HCT116 (cell line): ENCODE data around the gene POR. TPM values are rescaled to one million over a fixed set of nuclear protein-coding genes. Genes with fewer than 3 reads are reported as not detected.

Experiments used
- ATAC-seq: fragments of 200-7000 bp; cut with Tn5 transposase; 2 replicates; pipeline ENCODE4 v1.9.1; 2020; ENCODE audit warnings: mild to moderate bottlenecking, moderate library complexity
- BruUV-seq: library from RNA; stranded (reverse); fragments of 400-500 nt; replicated peaks from 2 replicates; lab custom pipeline; 2021; lab: Mats Ljungman, UMichigan
- CTCF ChIA-PET: fragments of 300-600 bp; sonication (Branson Sonifier 250); formaldehyde crosslinking; loops from one replicate; lab custom pipeline; 2021; ENCODE audit warnings: antibody characterized with exemption; lab: Charles Lee
- POLR2A ChIA-PET: fragments of 300-600, 350-600 bp; sonication (Branson Sonifier 250); formaldehyde crosslinking; loops from one replicate; lab custom pipeline; 2021; ENCODE audit warnings: antibody characterized with exemption; lab: Charles Lee
- RAD21 ChIA-PET, 2 experiments: fragments of 300-600 bp; sonication (Branson Sonifier 250); formaldehyde crosslinking; loops; one replicate each; lab custom pipeline; 2023; ENCODE audit warnings: low total read pairs in 2 of 2; ENCODE audit not compliant: uncharacterized antibody in 2 of 2, unreplicated experiment in 2 of 2, low non-redundant PET in 1 of 2; lab: Charles Lee
- DNase-seq: peaks from one replicate; pipeline ENCODE4 v3.0.0-alpha.2; 2010; ENCODE audit warnings: low read depth, low spot score
- H2AFZ ChIP-seq: fragments of 200-600 bp; shearing (Covaris generic), sonication (generic); 2 replicates; pipeline ENCODE4 v1.6.1; 2017; ENCODE audit warnings: low read depth, mixed run types, mixed read lengths, antibody characterized with exemption, low read length; ENCODE audit not compliant: poor library complexity, severe bottlenecking
- H3K27ac ChIP-seq: 2 replicates; pipeline ENCODE4 v1.5.1; 2012; ENCODE audit warnings: low read depth, low read length
- H3K27me3 ChIP-seq: fragments of 200-600 bp; sonication (generic); 2 replicates; pipeline ENCODE4 v1.6.1; 2016; ENCODE audit warnings: mixed run types, low read length, mixed read lengths; ENCODE audit not compliant: insufficient read depth
- H3K36me3 ChIP-seq, 2 experiments: fragments of 200-500 bp in 1 of 2; fragments of 200-600 bp in 1 of 2; sonication (Bioruptor generic) in 1 of 2; sonication (generic) in 1 of 2; 2 replicates each; pipeline versions ENCODE4 v1.5.1 to v1.6.1; 2014 to 2016; ENCODE audit warnings: low read length in 2 of 2, inconsistent platforms in 1 of 2, mixed read lengths in 1 of 2, mixed run types in 1 of 2; ENCODE audit not compliant: insufficient read depth in 2 of 2, control insufficient read depth in 1 of 2
- H3K4me1 ChIP-seq, 2 experiments: fragments of 200-600 bp in 1 of 2; sonication (generic) in 1 of 2; 2 replicates each; pipeline versions ENCODE4 v1.5.1 to v1.6.1; 2012 to 2017; ENCODE audit warnings: low read length in 2 of 2, inconsistent platforms in 1 of 2, mild to moderate bottlenecking in 1 of 2, mixed read lengths in 1 of 2, mixed run types in 1 of 2, moderate library complexity in 1 of 2; ENCODE audit not compliant: insufficient read depth in 2 of 2, control insufficient read depth in 1 of 2
- H3K4me2 ChIP-seq: fragments of 200-600 bp; sonication (generic); 2 replicates; pipeline ENCODE4 v1.6.1; 2017; ENCODE audit warnings: mixed run types, low read length, mixed read lengths
- H3K4me3 ChIP-seq, 2 experiments: fragments of 200-600 bp in 1 of 2; sonication (generic) in 1 of 2; replicated peaks in 1 of 2; 2 replicates each; pipeline ENCODE4 v1.5.1; 2011 to 2016; ENCODE audit warnings: low read length in 2 of 2, control low read depth in 1 of 2, low read depth in 1 of 2, mild to moderate bottlenecking in 1 of 2, mixed read lengths in 1 of 2, mixed run types in 1 of 2
- H3K79me2 ChIP-seq: fragments of 200-600 bp; sonication (generic); 2 replicates; pipeline ENCODE4 v1.6.1; 2017; ENCODE audit warnings: mild to moderate bottlenecking, mixed run types, low read length, moderate library complexity, mixed read lengths; ENCODE audit not compliant: insufficient read depth
- H3K9ac ChIP-seq: fragments of 200-600 bp; sonication (generic); 2 replicates; pipeline ENCODE4 v1.6.1; 2016; ENCODE audit warnings: low read length, mixed read lengths
- H3K9me2 ChIP-seq: fragments of 200-600 bp; sonication (generic), shearing (Covaris generic); 2 replicates; pipeline ENCODE4 v1.6.1; 2017; ENCODE audit warnings: mixed run types, mild to moderate bottlenecking, moderate library complexity; ENCODE audit not compliant: insufficient read depth
- H3K9me3 ChIP-seq, 2 experiments: fragments of 200-500 bp in 1 of 2; fragments of 200-600 bp in 1 of 2; sonication (Bioruptor generic) in 1 of 2; sonication (generic) in 1 of 2; 2 replicates each; pipeline ENCODE4 v1.6.1; 2014 to 2017; ENCODE audit warnings: low read length in 2 of 2, mixed read lengths in 2 of 2, inconsistent platforms in 1 of 2, low read depth in 1 of 2, mild to moderate bottlenecking in 1 of 2, mixed run types in 1 of 2, moderate library complexity in 1 of 2; ENCODE audit not compliant: control insufficient read depth in 1 of 2, insufficient read depth in 1 of 2
- H4K20me1 ChIP-seq: fragments of 200-600 bp; sonication (generic), shearing (Covaris generic); 2 replicates; pipeline ENCODE4 v1.6.1; 2017; ENCODE audit warnings: mixed run types, mild to moderate bottlenecking, moderate library complexity; ENCODE audit not compliant: insufficient read depth
- ATF3 ChIP-seq: IDR thresholded peaks from 2 replicates; pipeline ENCODE4 v1.6.1; 2012
- EGR1 ChIP-seq: IDR thresholded peaks from 2 replicates; pipeline ENCODE4 v1.6.1; 2012; ENCODE audit warnings: low read depth
- ELF1 ChIP-seq: IDR thresholded peaks from 2 replicates; pipeline ENCODE4 v1.6.1; 2012; ENCODE audit warnings: low read depth, borderline replicate concordance
- MAX ChIP-seq: IDR thresholded peaks from 2 replicates; pipeline ENCODE4 v1.6.1; 2012
- POLR2A ChIP-seq: IDR thresholded peaks from 2 replicates; pipeline ENCODE4 v1.7.0; 2011; ENCODE audit warnings: borderline replicate concordance; ENCODE audit not compliant: insufficient read depth, insufficient read length; ENCODE audit errors: extremely low read depth
- RAD21 ChIP-seq: IDR thresholded peaks from 2 replicates; pipeline ENCODE4 v1.6.1; 2012; ENCODE audit warnings: low read depth, mild to moderate bottlenecking
- TCF7L2 ChIP-seq: IDR thresholded peaks from 2 replicates; pipeline ENCODE4 v1.7.0; 2011; ENCODE audit warnings: borderline replicate concordance, inconsistent platforms; ENCODE audit not compliant: insufficient read depth, insufficient read length; ENCODE audit errors: extremely low read depth
- YY1 ChIP-seq: IDR thresholded peaks from 2 replicates; pipeline ENCODE4 v1.6.1; 2011; ENCODE audit warnings: low read length, low read depth, moderate library complexity, mild to moderate bottlenecking; ENCODE audit not compliant: insufficient replicate concordance; ENCODE audit errors: extremely low read depth
- ZBTB33 ChIP-seq: IDR thresholded peaks from 2 replicates; pipeline ENCODE4 v1.6.1; 2011; ENCODE audit warnings: mild to moderate bottlenecking, low read length, moderate library complexity; ENCODE audit not compliant: insufficient replicate concordance; ENCODE audit errors: extremely low read depth
- intact Hi-C: fragments of 100-400 bp; cut with micrococcal nuclease; formaldehyde crosslinking; loops from 2 replicates; pipeline ENCODE4 v1.10.0; 2022
- total RNA-seq: library from RNA; stranded (reverse); gene quantifications from one replicate; pipeline ENCODE4 v1.2.1, GENCODE V29; 2021; ENCODE audit not compliant: unreplicated experiment

Gene POR
- total RNA-seq, 1 experiment from 2014 or later = 120 TPM

GRCh38 chr7:75995052-75995471 is 80.1 kb downstream of the POR start:
- Histone ChIP-seq H3K27me3 (no peaks in the 10 kb centered on the region), H3K9ac (peak overlapping the region; percentile 69), H3K4me3 (peak overlapping the region; percentile 75 to 82), H3K79me2 (no peaks in the 10 kb centered on the region), H2AFZ (no peak overlapping the region), H4K20me1 (no peaks in the 10 kb centered on the region), H3K9me3 (no peaks in the 10 kb centered on the region), H3K4me1 (peaks cover 20 to 32% of the 10 kb centered on the region in 2 experiments; a peak in 3 of 4 replicates), H3K27ac (peak overlapping the region; percentile 6), H3K36me3 (no peaks in the 10 kb centered on the region), H3K4me2 (peak overlapping the region; percentile 98), H3K9me2 (no peaks in the 10 kb centered on the region)
- DNase-seq = no peak
- intact Hi-C loops = no loop called here
- ATAC-seq = no peak
- ChIA-PET CTCF (no interaction called here), RAD21 (no interaction called here), POLR2A (no interaction called here)
- BruUV-seq = no TSS peak
- TF ChIP-seq ZBTB33 = no peak
- TF ChIP-seq ATF3 = no peak
- no peak for TF ChIP-seq MAX
- no peak for TF ChIP-seq ELF1
- no peak for TF ChIP-seq EGR1
- no peak for TF ChIP-seq RAD21
- TF ChIP-seq POLR2A = no peak
- no peak for TF ChIP-seq TCF7L2
- TF ChIP-seq YY1 = no peak
